Suprapubic skin (tissue), 3 donors: ENCODE data around the gene MSRB1.

Experiments used
- EP300 ChIP-seq: sonication (generic); formaldehyde crosslinking; IDR thresholded peaks from one replicate; pipeline ENCODE4 v1.6.1; 2017; ENCODE audit warnings: antibody characterized with exemption
- POLR2A ChIP-seq, 2 donors: fragments of 450-650 bp; IDR thresholded peaks; one replicate each; pipeline ENCODE4 v1.6.1; 2017; ENCODE audit warnings: antibody characterized with exemption in 2 of 2, mild to moderate bottlenecking in 2 of 2, moderate library complexity in 2 of 2
- TF ChIP-seq, protein P1 (sequence below), 2 donors: fragments of 200-600 bp in 1 of 2; fragments of 450-650 bp in 1 of 2; sonication (generic) in 1 of 2; IDR thresholded peaks; one replicate each; pipeline ENCODE4 v1.5.1; 2016 to 2019; ENCODE audit warnings: antibody characterized with exemption in 2 of 2, mild to moderate bottlenecking in 1 of 2, moderate library complexity in 1 of 2

DNA sequence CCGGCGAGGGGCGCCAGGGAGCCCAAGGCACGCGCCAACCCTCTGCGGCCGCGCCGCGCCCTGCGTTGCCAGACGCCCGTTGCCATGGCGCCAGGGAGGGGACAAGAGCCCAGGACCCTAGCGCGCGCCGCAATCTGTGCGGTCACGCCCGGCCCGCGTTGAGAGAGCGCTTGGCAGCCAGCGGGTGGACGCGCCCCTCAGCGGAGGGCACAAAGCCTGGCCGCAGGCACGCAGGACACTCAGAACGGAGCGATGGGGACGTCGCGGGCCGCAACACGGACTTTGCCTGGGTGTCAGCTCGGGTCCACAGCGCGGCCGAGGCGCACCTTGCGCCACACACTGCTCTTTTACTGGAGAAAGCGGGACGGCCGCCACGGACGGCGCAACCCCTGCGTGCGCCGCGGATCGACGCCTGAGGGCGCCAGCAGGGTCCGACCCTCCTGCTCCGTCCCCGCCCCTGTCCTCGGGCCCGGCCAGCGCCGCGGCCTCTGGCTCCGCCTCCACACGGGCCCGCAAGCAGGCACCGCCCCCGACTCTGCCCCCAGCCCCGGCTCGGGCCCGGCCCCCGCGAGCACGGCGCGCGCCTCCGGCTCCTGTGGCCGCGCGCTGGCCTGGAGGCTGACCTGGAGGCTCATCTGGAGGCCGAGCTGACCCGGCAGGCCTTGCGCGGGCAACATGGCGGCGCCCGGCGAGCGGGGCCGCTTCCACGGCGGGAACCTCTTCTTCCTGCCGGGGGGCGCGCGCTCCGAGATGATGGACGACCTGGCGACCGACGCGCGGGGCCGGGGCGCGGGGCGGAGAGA, 40.7 kb upstream of the MSRB1 start, which contains the start of gene GFER:
- TF ChIP-seq EP300 (no peak), POLR2A (IDR thresholded peaks at IDR 0.05) (no peak)
- TF ChIP-seq, protein P1, sequence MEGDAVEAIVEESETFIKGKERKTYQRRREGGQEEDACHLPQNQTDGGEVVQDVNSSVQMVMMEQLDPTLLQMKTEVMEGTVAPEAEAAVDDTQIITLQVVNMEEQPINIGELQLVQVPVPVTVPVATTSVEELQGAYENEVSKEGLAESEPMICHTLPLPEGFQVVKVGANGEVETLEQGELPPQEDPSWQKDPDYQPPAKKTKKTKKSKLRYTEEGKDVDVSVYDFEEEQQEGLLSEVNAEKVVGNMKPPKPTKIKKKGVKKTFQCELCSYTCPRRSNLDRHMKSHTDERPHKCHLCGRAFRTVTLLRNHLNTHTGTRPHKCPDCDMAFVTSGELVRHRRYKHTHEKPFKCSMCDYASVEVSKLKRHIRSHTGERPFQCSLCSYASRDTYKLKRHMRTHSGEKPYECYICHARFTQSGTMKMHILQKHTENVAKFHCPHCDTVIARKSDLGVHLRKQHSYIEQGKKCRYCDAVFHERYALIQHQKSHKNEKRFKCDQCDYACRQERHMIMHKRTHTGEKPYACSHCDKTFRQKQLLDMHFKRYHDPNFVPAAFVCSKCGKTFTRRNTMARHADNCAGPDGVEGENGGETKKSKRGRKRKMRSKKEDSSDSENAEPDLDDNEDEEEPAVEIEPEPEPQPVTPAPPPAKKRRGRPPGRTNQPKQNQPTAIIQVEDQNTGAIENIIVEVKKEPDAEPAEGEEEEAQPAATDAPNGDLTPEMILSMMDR (IDR thresholded peaks at IDR 0.05) = peak in 1 of 2 donors; percentile 7
